NCI-H526 treated with DMSO at 0.1 percent for 48 hours (cell line): Measurements from ENCODE around the gene UCKL1.
"Not testable (repeated sequence)": the region's sequence is repeated elsewhere in the genome, so short reads cannot be mapped to it uniquely, and the experiment has no call there.

Source experiments
- DNase-seq: peaks from one replicate; lab custom pipeline; 2025; lab: John Stamatoyannopoulos, UW

The UCKL1 gene

GRCh38 chr20:63919130-63919529, 37.1 kb downstream of the UCKL1 start:
- DNase-seq = no peak

GRCh38 chr20:63917811-63918210, 38.4 kb downstream of the UCKL1 start:
- no peak for DNase-seq

GRCh38 chr20:63916371-63916939, 39.8 kb downstream of the UCKL1 start:
- not testable (repeated sequence) for DNase-seq

- DNase-seq = no peak
Observed at GRCh38 chr20:63915471-63915870, 40.7 kb downstream of the UCKL1 start.

- DNase-seq = no peak
Observed at GRCh38 chr20:63913768-63914167, 42.4 kb downstream of the UCKL1 start.

- DNase-seq = no peak
Observed at GRCh38 chr20:63911176-63911575, 45.0 kb downstream of the UCKL1 start.

GRCh38 chr20:63908008-63908682, 48.1 kb downstream of the UCKL1 start:
- no peak for DNase-seq

- DNase-seq = no peak
Observed at GRCh38 chr20:63903796-63904561, 52.2 kb downstream of the UCKL1 start.

GRCh38 chr20:63900413-63900812, 55.8 kb downstream of the UCKL1 start:
- no peak for DNase-seq

- DNase-seq = no peak
Observed at GRCh38 chr20:63898882-63899558, 57.2 kb downstream of the UCKL1 start.

- no peak for DNase-seq
Observed at GRCh38 chr20:63897978-63898561, 58.1 kb downstream of the UCKL1 start.

GRCh38 chr20:63896264-63897105, 59.7 kb downstream of the UCKL1 start:
- peak; percentile 12 for DNase-seq

- no peak for DNase-seq
Observed at GRCh38 chr20:63895952-63896263, 60.3 kb downstream of the UCKL1 start.

- DNase-seq = no peak
Observed at GRCh38 chr20:63895202-63895951, 60.8 kb downstream of the UCKL1 start.

- peak; percentile 87 for DNase-seq
Observed at GRCh38 chr20:63894358-63895201, 61.6 kb downstream of the UCKL1 start, which contains the start of gene DNAJC5. DNAJC5 (plus strand) TSS chr20:63895126; CDS start chr20:63928346, 33,220 bp downstream.

GRCh38 chr20:63893999-63894357, 62.2 kb downstream of the UCKL1 start:
- no peak for DNase-seq

- DNase-seq = no peak
Observed at GRCh38 chr20:63892402-63892801, 63.8 kb downstream of the UCKL1 start.

GRCh38 chr20:63891061-63892002, 64.9 kb downstream of the UCKL1 start:
- DNase-seq = no peak

- DNase-seq = no peak
Observed at GRCh38 chr20:63890616-63891015, 65.6 kb downstream of the UCKL1 start.
